ENCODE results near the gene TRABD2B.
A peak's percentile ranks its signal among the peaks of the same experiment; 100 is the strongest.

The TRABD2B gene

GRCh38 chr1:47997289-47998200 is at the start of gene TRABD2B:
TRABD2B (minus strand) TSS chr1:47997385.
- DNase-seq = peak; percentile 65

GRCh38 chr1:48044311-48044710 is 47.1 kb upstream of the TRABD2B start:
- no peak for DNase-seq

- peak; percentile 82 for DNase-seq
Observed at GRCh38 chr1:48043622-48044021, 46.4 kb upstream of the TRABD2B start.

- no peak for DNase-seq
Observed at GRCh38 chr1:48040154-48040553, 43.0 kb upstream of the TRABD2B start.

- DNase-seq = no peak
Observed at GRCh38 chr1:48039088-48040054, 42.2 kb upstream of the TRABD2B start.

- no peak for DNase-seq
Observed at GRCh38 chr1:48038270-48038767, 41.1 kb upstream of the TRABD2B start.

GRCh38 chr1:48036710-48037355 is 39.6 kb upstream of the TRABD2B start:
- DNase-seq = no peak

GRCh38 chr1:48035371-48036141 is 38.4 kb upstream of the TRABD2B start:
- no peak for DNase-seq

- DNase-seq = no peak
Observed at GRCh38 chr1:48033495-48034045, 36.4 kb upstream of the TRABD2B start.

GRCh38 chr1:48031676-48032075 is 34.5 kb upstream of the TRABD2B start:
- no peak for DNase-seq

- no peak for DNase-seq
Observed at GRCh38 chr1:48030696-48031365, 33.6 kb upstream of the TRABD2B start.

GRCh38 chr1:48030211-48030610 is 33.0 kb upstream of the TRABD2B start:
- no peak for DNase-seq

GRCh38 chr1:48028218-48029069 is 31.3 kb upstream of the TRABD2B start:
- no peak for DNase-seq

GRCh38 chr1:48027533-48027835 is 30.3 kb upstream of the TRABD2B start:
- no peak for DNase-seq

- DNase-seq = no peak
Observed at GRCh38 chr1:48026701-48027532, 29.7 kb upstream of the TRABD2B start.

- DNase-seq = no peak
Observed at GRCh38 chr1:48026275-48026674, 29.1 kb upstream of the TRABD2B start.

GRCh38 chr1:48025076-48025475 is 27.9 kb upstream of the TRABD2B start:
- DNase-seq = no peak

GRCh38 chr1:48023488-48023887 is 26.3 kb upstream of the TRABD2B start:
- no peak for DNase-seq

GRCh38 chr1:48022306-48022705 is 25.1 kb upstream of the TRABD2B start:
- no peak for DNase-seq
